NK-92 (cell line): ENCODE results near the gene IFNL3.
"Not testable (repeated sequence)": the region's sequence is repeated elsewhere in the genome, so short reads cannot be mapped to it uniquely, and the experiment has no call there.

Source experiments
- DNase-seq: peaks from one replicate; lab custom pipeline; 2025; ENCODE audit not compliant: unreplicated experiment; lab: John Stamatoyannopoulos, UW

IFNL3 gene

DNA sequence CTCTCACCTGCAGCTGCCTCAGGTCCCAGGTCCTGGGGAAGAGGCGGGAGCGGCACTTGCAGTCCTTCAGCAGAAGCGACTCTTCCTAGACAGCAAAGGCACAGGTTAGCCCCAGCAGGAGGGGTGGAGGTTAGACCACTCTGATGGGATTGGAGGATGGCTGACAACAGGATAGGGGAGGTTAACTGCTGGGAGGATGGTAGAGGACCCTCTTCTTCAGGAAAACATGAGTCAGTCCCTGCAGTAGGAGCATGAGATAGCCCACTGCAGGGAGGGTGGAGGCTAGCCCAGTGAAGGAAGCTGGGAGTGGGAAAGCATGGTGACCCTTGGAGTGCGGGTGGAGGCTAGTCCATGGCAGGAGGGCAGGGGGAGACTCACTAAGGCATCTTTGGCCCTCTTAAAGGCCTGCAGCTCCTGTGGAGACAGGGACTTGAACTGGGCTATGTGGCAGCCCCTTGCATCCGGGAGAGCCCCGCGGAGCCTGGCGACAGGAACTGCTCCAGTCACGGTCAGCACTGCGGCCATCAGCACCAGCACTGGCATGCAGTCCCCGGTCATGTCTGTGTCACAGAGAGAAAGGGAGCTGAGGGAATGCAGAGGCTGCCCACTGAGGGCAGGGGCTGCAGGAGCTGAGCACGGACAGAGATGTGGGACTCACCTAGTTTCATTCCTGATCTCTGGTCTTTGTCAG, at the start of gene IFNL3:
Gene IFNL3, minus strand, starts transcription at position 597 of the 691 bp plus-strand sequence. Its CDS starts 39 bp downstream, at position 558.
- DNase-seq: not testable (repeated sequence)

DNA sequence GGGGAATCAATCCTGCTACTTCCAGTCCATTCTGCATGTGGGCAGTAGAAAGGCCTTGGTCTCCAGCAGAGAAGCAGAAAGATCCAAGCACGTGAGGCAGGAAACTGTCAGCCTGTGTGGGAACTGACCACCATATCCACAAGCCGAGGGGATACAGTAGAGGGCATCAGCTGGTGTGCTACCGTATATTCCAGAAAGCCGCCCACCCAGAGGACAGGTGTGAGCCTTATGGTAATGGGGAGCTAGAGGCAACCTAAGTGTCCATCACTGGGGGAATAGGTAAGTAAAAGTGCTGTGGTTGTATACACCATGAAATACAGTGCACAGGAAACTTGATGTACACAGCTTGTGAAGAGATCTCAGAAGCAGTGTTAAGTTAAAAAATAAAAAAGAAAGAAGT, 48.6 kb upstream of the IFNL3 start:
- DNase-seq: no peak

DNA sequence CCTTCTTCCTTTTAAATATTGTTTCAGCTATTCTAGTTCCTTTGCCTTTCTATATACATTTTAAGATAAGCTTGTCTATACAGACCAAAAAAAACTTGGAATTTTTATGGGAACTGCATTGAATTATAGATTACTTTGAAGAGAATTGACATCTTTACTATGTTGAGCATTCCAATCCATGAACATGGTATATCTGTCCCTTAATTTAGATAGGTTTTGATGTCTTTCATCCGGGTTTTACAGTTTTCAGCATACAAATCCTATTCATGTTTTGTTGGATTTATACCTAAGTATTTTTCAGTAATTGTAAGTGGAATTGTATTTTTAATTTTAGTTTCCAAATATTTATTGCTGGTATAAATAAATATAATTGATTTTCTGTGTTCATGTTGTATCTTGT, 39.2 kb upstream of the IFNL3 start:
- DNase-seq: no peak

DNA sequence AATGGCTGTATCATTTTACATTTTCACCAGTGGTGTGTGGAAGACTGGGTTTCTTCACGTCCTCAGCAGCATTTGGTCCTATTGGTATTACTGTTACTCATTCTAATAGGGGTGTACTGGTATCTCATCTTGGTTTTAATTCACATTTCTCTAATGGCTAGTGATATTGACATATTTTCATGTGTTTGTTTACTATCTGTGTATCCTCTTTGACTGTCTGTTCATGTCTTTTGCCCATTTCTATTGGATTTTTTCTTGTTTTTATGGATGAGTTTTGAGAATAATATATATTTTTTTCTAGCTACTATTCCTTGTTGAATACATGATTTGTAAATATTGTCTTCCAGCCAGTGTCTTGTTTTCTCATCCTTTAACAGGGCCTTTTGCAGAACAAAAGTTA, 37.2 kb upstream of the IFNL3 start:
- DNase-seq: no peak

DNA sequence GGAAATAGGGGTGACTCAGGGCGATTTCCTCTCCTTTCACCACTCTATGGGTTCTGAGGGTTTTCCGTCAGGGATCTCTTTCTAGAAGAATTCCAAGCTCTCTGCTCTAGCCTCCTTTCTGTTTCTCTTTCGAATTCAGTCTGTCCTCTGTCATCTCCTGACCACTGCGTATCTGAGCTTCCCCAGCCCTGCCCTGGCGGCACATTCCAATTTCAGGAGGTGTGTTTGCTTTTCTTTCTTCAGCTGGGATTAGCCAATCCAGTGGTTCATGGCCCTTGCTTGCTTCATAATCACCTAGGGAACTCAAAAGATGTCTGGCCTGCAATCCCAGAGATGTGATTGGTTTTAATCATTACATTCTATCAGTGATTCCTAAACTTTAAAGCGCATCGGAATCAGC, 32.8 kb upstream of the IFNL3 start:
- no peak for DNase-seq

DNA sequence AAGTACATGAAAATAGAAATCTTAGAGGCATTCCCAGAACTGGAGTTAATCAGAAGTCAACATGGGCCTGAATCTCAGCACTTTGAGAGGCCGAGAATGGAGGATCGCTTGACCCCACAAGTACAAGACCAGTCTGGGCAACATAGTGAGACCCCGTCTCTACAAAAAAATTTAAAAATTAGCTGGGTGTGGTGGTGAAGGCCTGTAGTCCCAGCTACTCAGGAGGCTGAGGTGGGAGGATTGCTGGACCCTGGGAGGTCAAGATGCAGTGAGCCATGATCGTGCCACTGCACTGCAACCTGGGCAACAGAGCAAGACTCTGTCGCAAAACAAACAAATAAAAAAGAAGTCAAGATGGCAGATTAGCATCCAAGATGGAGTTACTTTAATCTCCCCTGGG, 31.9 kb upstream of the IFNL3 start:
- no peak for DNase-seq

DNA sequence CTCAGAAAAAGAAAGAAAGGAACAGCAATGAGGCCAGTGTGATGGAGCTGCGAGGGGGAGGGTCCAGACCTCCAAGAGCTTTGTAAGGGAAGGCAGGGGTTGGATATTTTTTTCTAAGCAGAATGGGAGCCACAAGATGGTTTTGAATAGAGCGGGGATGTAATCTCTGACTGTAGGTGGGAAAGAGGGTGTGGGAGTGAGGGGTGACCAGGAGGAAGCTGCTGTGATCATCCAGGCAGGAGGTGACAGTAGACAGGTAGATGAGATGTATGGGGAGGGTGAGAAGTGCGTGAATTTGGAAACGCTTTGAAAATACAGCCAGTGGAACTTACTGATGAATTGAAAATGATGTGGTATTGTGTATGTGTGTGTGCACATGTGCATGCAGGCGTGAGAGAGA, 30.8 kb upstream of the IFNL3 start:
- no peak for DNase-seq

DNA sequence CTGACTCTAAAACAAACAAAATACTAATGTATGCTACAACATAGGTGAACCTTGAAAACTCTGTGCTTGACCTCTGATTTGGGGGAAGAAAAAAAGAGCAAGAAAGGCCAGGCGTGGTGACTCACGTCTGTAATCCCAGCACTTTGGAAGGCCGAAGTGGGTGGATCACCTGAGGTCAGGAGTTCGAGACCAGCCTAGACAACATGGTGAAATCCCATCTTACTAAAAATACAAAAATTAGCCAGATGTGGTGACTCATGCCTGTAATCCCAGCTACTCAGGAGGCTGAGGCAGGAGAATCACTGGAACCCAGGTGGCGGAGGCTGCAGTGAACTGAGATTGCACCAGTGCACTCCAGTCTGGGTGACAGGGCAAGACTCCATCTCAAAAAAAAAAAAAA, 29.1 kb upstream of the IFNL3 start:
- DNase-seq: not testable (repeated sequence)

DNA sequence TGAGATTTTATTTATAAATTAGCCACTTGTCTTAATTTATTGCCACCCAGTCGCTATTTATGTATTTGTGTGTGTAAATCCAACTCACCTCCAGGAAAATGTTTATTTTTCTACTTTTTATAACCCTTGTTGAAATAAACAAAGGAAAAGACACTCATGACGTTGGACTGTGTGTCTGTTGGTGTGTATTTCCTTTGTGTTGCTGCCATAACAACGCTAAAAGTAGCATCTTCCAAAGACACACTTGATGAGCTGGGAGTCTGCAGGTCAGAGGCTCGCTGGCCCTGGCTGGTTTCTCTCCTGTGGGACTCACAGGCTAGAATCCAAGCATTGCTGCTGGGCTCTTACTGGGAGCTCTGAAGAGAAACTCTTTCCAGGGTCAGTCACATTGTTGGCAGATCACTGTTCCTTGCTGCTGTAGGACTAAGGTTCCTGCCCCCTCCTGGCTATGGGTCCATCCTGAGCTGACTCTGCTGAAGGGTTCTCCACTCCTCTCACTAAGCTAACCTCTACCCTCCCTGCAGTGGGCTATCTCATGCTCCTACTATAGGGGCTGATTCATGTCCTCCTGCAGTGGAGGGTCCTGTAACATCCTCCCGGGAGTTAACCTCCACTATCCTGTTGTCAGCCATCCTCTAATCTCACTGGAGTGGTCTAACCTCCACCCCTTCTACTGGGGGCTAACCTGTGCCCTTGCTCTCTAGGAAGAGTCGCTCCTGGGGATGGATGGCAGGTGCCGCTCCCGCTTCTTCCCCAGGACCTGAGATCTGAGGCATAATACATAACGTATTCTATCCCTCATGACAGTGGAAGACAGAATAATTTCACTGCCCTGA, 25.4 kb upstream of the IFNL3 start:
- DNase-seq: no peak

DNA sequence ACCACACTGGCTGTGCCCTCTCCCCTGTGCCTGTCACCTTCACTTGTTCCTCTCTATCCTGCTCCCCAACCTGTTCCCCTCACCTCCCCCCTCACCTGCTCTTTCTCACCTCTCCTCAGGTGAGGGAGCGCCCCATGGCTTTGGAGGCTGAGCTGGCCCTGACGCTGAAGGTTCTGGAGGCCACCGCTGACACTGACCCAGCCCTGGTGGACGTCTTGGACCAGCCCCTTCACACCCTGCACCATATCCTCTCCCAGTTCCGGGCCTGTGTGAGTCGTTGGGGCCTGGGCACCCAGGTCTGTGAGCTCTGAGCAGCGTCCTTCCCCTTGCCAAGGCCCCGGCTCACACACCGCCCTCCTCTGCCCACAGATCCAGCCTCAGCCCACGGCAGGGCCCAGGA, 24.6 kb upstream of the IFNL3 start:
- DNase-seq: not testable (repeated sequence)

DNA sequence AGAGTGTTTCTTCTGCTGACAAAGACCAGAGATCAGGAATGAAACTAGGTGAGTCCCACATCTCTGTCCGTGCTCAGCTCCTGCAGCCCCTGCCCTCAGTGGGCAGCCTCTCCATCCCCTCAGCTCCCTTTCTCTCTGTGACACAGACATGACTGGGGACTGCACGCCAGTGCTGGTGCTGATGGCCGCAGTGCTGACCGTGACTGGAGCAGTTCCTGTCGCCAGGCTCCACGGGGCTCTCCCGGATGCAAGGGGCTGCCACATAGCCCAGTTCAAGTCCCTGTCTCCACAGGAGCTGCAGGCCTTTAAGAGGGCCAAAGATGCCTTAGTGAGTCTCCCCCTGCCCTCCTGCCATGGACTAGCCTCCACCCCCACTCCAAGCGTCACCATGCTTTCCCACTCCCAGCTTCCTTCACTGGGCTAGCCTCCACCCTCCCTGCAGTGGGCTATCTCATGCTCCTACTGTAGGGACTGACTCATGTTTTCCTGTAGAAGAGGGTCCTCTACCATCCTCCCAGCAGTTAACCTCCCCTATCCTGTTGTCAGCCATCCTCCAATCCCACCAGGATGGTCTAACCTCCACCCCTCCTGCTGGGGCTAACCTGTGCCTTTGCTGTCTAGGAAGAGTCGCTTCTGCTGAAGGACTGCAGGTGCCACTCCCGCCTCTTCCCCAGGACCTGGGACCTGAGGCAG, 23.9 kb upstream of the IFNL3 start:
- not testable (repeated sequence) for DNase-seq

DNA sequence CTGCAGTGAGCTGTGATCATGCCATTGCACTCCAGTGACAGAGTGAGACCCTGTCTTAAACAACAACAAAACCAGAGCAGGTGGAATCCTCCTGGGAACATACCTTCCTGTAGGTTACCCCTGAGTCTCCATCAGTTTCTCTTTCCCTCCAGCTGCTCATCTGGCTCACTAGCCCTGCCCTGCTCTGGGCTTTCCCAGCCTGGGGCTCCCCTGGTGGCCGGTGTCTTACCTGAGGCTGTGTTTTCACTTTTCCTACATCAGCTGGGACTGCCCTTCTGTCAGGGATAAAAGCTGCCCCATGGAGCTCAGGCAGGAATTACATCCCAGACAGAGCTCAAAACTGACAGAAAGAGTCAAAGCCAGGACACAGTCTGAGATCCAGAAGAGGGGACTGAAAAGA, 23.3 kb upstream of the IFNL3 start, which contains the start of gene IFNL2:
Gene IFNL2, plus strand, starts transcription at position 312 of the 400 bp plus-strand sequence. CDS start 173 bp downstream, outside the sequence.
- DNase-seq: not testable (repeated sequence)

DNA sequence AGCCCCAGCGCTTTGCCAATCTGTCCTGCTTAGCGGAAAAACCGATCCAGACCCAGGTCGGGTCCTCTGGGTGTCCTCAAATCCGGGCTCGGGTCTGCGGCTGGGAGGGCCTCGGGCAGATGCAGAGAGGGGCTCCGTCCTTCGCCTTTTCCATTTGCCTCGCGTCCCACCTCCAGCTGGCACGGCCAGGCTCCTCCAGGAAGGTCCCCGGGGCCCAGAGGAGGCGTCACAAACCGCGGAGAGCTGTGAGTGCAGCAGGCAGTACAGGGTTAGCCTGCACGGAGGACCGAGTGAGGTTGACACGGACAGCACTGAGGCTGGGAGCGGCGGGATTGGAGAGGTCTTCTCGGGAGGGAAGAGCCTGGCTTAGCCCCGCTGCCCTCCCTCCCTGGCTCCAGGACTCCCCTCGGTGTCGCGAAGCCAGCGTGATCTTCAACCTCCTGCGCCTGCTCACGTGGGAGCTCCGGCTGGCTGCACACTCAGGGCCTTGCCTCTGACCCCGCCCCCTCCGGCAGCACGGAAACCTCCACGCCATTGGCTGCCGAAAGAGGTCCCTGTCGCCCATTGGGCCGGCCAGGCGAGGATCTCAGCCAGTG, 20.6 kb upstream of the IFNL3 start:
- no peak for DNase-seq

DNA sequence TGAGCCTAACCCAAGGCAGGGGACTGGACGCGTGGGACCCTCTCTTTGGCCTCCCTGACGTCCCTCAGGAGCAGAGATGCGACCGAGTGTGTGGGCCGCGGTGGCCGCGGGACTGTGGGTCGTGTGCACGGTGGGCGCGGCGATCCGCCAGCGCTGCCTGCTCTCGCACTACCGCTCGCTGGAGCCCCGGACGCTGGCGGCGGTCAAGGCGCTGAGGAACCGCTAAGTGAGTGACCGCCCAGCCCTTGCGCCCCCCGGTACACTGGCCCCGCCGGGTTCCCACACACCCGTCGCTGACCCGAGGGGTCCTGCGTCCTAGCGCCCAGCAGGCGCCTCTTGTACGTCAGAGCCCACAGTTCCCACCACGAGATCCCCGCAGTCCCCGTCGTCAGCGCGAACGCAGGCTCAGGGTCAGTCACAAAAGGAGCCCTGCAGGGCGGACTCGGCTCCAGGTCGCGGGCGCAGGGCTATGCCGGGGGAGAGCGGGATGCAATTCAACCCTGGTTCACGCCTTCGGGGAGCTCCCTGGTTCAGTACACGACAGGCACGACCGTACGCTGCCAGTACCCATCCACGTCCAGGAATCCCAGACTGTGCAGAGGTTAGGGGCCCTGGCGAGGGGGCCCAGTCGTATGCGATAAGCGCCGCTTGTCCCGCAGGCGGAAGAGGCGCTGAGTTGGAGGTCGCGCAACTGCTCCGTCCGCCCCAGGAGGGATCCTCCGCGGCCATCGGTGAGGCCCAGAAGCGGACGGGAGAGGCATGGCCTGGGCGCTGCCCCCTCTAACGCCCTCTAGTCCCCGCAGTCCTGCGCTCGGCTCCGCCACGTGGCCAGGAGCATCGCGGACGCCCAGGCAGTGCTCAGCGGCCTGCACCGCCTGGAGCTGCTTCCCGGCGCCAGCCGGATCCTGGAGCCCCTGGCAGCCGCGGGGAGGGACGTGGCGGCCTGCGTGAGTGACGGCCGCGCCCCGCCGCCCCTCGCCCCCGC, 19.8 kb upstream of the IFNL3 start:
- no peak for DNase-seq

DNA sequence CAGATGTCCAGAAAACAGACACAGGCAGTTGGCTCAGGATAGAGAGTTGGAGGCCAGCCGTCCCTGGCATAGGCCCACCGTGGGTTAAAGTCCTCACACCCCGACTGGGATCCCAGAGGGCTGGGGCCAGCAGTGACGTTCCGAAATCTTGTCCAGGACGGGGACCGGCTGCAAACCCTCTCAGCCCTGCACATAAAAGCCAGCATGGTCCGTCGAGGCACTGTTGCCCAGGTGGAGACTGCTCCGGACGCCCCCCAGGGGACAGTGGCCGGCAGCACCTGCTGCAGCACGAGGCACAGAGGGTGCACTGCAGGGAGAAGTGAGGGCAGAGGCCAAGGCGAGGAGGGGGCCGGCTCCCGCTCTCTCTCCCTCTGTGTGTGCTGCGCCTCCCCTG, 19.1 kb upstream of the IFNL3 start:
- DNase-seq: no peak

DNA sequence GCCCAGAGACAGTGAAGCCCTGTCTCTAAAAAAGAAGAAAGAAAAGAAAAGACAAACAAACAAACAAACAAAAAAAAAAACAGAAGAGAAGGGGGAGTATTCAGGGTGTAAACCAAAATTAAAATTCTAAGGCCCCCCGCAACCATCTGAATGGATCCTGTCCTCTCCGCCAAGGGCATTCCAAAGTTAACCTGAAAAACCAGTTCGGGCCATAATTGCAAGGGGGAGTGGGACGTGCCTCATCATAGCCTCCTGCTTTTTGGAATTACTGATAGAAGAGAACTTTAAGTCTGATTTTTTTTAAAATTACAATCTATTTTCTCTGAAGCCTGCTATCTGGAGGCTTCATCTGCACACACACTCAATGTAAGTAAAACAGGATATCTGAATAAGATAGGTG, 17.7 kb upstream of the IFNL3 start:
- DNase-seq: no peak

DNA sequence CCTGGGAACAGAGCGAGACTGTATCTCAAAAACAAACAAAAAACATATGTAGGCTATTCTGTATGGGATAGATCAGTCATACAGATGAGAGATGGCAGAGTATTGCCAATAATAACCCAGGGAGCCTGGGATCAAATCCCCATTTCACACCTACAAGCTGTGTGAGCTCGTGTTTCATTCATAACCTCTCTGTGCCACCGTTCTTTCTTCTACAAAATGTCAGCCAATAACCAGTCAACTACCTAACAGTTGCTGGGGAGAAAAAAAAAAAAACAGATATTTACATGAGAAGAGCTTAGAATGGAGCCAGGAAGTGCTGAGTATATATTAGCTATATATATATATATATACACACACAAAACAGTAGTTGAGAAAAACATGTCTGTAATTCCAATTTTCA, 16.9 kb upstream of the IFNL3 start:
- DNase-seq: no peak

DNA sequence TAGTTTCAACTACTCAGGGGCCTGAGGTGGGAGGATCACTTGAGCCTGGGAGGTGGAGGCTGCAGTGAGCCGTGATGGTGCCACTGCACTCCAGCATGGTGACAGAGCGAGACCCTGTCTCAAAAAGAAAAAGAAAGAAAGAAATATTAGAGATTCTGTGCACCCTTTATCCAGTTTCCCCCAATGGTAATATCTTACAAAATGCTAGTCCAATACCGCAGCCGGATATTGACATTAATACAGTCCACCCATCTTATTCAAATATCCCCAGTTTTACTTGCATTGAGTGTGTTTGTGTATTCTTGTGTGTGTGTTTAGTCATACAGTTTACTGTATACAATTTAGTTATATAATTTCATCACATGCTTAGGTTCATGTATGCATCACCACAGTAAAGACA, 12.4 kb upstream of the IFNL3 start:
- DNase-seq: no peak

DNA sequence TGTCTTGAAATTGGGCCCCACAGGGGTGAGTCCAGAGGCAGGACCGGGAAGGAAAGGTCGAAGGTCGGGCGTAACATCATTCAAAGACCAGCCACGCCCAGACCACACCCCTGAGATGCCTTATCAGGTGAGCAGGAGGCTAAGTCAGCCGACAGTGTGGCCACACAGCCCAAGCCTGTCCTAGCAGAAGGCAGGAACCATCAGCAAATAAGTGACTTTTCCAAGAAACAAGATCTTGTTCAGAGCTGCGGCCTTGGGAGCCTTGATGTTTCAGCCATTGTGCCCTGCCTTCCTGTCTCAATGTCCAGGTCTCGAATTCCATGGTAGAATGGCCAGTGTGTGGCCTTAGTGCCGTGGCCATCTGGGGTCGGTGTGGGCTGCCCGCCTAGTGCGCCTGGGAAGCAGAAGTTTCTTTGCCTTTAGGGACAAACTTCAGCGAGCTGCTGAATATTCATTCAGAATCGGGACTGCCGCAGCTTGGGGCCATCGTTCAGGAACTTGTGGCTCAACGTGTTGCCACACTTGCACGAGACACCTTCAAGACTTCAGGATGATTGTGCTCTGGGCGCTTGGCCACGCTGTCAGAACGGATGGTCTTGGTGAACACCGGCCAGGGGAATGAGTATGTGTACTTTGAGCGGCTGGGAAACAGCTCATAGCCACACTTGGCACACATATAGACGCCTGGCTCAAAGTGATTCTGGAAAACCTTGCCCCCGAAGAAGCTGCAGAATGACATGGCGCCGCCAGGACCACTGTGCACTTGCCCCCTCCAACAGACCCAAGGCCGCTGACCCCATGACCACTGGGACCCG, 9.9 kb upstream of the IFNL3 start:
- DNase-seq: no peak
